Gastroesophageal sphincter (tissue), 4 donors: ENCODE results near the gene GNG2. TPM values are rescaled to one million over a fixed set of nuclear protein-coding genes. Genes with fewer than 3 reads are reported as not detected.

Experiments
- ATAC-seq: fragments of 150-250 bp; one replicate; pipeline ENCODE4 v1.9.1; 2016; ENCODE audit warnings: mild to moderate bottlenecking, moderate library complexity
- H3K27ac ChIP-seq, 4 donors: fragments of 200-600 bp; sonication (generic) in 3 of 4; 1 replicate in 3 of 4; 2 replicates in 1 of 4; pipeline ENCODE4 v1.5.1; 2016 to 2019
- H3K27me3 ChIP-seq: fragments of 200-600 bp; sonication (generic); one replicate; pipeline ENCODE4 v1.5.1; 2019
- H3K36me3 ChIP-seq, 2 donors: fragments of 200-600 bp; sonication (generic); one replicate each; pipeline ENCODE4 v1.5.1; 2019; ENCODE audit warnings: control low read depth in 1 of 2
- H3K4me1 ChIP-seq, 3 donors: fragments of 200-600 bp; sonication (generic); 1 replicate in 2 of 3; 2 replicates in 1 of 3; pipeline ENCODE4 v1.5.1; 2016 to 2019; ENCODE audit warnings: control low read depth in 2 of 3
- H3K4me3 ChIP-seq, 2 donors: fragments of 200-600 bp; sonication (generic); one replicate each; pipeline ENCODE4 v1.5.1; 2019; ENCODE audit warnings: mild to moderate bottlenecking in 1 of 2, moderate library complexity in 1 of 2
- H3K9me3 ChIP-seq, 3 donors: fragments of 200-600 bp; sonication (generic); one replicate each; pipeline ENCODE4 v1.5.1; 2017 to 2019; ENCODE audit warnings: control low read depth in 2 of 3
- EP300 ChIP-seq: sonication (generic); formaldehyde crosslinking; IDR thresholded peaks from one replicate; pipeline ENCODE4 v1.6.1; 2017; ENCODE audit warnings: antibody characterized with exemption, mild to moderate bottlenecking
- POLR2A ChIP-seq, 2 donors: fragments of 450-650 bp; IDR thresholded peaks; one replicate each; pipeline ENCODE4 v1.6.1; 2017; ENCODE audit warnings: antibody characterized with exemption in 2 of 2, mild to moderate bottlenecking in 2 of 2, moderate library complexity in 1 of 2
- POLR2AphosphoS5 ChIP-seq: sonication (generic); formaldehyde crosslinking; IDR thresholded peaks from one replicate; pipeline ENCODE4 v1.6.1; 2017; ENCODE audit warnings: antibody characterized with exemption
- WGBS, 2 donors: methylation state at CpG; one replicate each; pipeline ENCODE4 v1.1.5; 2018; ENCODE audit warnings: low coverage in 1 of 2; 5-methylcytosine and 5-hydroxymethylcytosine counted together
- total RNA-seq, 4 donors: library from RNA; depleted of rRNA; stranded (reverse); fragments of >200 nt; gene quantifications; one replicate each; pipeline ENCODE4 v1.1.0, GENCODE V29; 2016
- TF ChIP-seq, protein P1 (sequence below), 4 experiments: fragments of 200-600 bp in 2 of 4; fragments of 450-650 bp in 2 of 4; sonication (generic) in 1 of 4; IDR thresholded peaks; one replicate each; pipeline ENCODE4 v1.5.1; 2017 to 2019; ENCODE audit warnings: antibody characterized with exemption in 4 of 4, mild to moderate bottlenecking in 2 of 4, moderate library complexity in 2 of 4

GNG2 gene
- total RNA-seq, 4 donors from 2014 or later: 15.7 to 21.2 (median 17.8) TPM

GRCh38 chr14:51867741-51868140 lies 7.3 kb downstream of the GNG2 start:
- H3K4me1 ChIP-seq: peaks cover 0 to 5% (median 0%) of the 10 kb centered on the region in 3 donors
- no peaks in the 10 kb centered on the region for H3K9me3 ChIP-seq
- no peaks in the 10 kb centered on the region for H3K27me3 ChIP-seq
- no peak for ATAC-seq
- no peak overlapping the region for H3K4me3 ChIP-seq
- H3K36me3 ChIP-seq: no peaks in the 10 kb centered on the region
- TF ChIP-seq POLR2AphosphoS5 (no peak), POLR2A (IDR thresholded peaks at IDR 0.05) (no peak), EP300 (no peak)
- TF ChIP-seq, protein P1, sequence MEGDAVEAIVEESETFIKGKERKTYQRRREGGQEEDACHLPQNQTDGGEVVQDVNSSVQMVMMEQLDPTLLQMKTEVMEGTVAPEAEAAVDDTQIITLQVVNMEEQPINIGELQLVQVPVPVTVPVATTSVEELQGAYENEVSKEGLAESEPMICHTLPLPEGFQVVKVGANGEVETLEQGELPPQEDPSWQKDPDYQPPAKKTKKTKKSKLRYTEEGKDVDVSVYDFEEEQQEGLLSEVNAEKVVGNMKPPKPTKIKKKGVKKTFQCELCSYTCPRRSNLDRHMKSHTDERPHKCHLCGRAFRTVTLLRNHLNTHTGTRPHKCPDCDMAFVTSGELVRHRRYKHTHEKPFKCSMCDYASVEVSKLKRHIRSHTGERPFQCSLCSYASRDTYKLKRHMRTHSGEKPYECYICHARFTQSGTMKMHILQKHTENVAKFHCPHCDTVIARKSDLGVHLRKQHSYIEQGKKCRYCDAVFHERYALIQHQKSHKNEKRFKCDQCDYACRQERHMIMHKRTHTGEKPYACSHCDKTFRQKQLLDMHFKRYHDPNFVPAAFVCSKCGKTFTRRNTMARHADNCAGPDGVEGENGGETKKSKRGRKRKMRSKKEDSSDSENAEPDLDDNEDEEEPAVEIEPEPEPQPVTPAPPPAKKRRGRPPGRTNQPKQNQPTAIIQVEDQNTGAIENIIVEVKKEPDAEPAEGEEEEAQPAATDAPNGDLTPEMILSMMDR (IDR thresholded peaks at IDR 0.05): no peak
- WGBS, 2 donors: 93 to 100% methylated on average over 2 of the region's 2 CpGs
- H3K27ac ChIP-seq: no peak overlapping the region

GRCh38 chr14:51868405-51868804 lies 8.0 kb downstream of the GNG2 start:
- TF ChIP-seq, protein P1 (IDR thresholded peaks at IDR 0.05): no peak
- no peak for TF ChIP-seq POLR2A (IDR thresholded peaks at IDR 0.05)
- TF ChIP-seq EP300: no peak
- TF ChIP-seq POLR2AphosphoS5: no peak
- Histone ChIP-seq H3K36me3 (no peaks in the 10 kb centered on the region), H3K4me3 (no peak overlapping the region), H3K9me3 (no peaks in the 10 kb centered on the region), H3K27ac (no peak overlapping the region), H3K27me3 (no peaks in the 10 kb centered on the region), H3K4me1 (peaks cover 0 to 5% (median 0%) of the 10 kb centered on the region in 3 donors)
- 75 to 95% methylated on average over 2 of the region's 2 CpGs for WGBS, 2 donors
- ATAC-seq: no peak

GRCh38 chr14:51869411-51870100 lies 9.1 kb downstream of the GNG2 start:
- no peaks in the 10 kb centered on the region for H3K36me3 ChIP-seq
- no peak overlapping the region for H3K27ac ChIP-seq
- H3K4me1 ChIP-seq: peaks cover 0 to 5% (median 0%) of the 10 kb centered on the region in 3 donors
- no peak overlapping the region for H3K4me3 ChIP-seq
- H3K27me3 ChIP-seq: no peaks in the 10 kb centered on the region
- no peaks in the 10 kb centered on the region for H3K9me3 ChIP-seq
- no peak for TF ChIP-seq POLR2AphosphoS5
- TF ChIP-seq, protein P1 (IDR thresholded peaks at IDR 0.05): no peak
- TF ChIP-seq EP300: no peak
- TF ChIP-seq POLR2A (IDR thresholded peaks at IDR 0.05): no peak
- ATAC-seq: no peak
- 87 to 90% methylated on average over 3 of the region's 9 CpGs for WGBS, 2 donors

DNA sequence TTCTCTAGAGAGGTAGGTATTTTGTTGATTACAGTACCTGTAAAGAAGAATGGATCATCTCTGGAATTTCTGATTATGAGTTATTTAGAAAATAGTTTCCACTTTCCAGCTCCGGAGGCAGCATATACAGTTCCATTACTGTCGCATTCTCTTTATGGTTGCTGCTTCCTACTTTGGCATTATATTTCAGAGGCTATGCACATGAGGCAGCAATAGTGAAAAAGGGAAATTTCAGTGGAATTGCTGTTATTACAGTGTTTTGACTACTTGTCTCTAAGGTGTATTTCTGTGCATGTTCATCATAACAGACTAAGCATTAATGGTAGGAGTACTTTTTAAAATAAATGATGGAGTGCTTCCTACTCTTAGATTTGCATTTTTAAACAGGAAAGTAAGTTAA lies 10.2 kb downstream of the GNG2 start:
- H3K36me3 ChIP-seq: no peaks in the 10 kb centered on the region
- no peak overlapping the region for H3K4me3 ChIP-seq
- no peak for ATAC-seq
- peaks cover 0 to 5% (median 0%) of the 10 kb centered on the region in 3 donors for H3K4me1 ChIP-seq
- no peaks in the 10 kb centered on the region for H3K27me3 ChIP-seq
- WGBS, 2 donors: 64 to 85% methylated on average over 2 of the region's 2 CpGs
- TF ChIP-seq EP300: no peak
- TF ChIP-seq POLR2A (IDR thresholded peaks at IDR 0.05): no peak
- TF ChIP-seq, protein P1 (IDR thresholded peaks at IDR 0.05): no peak
- no peak for TF ChIP-seq POLR2AphosphoS5
- H3K9me3 ChIP-seq: no peaks in the 10 kb centered on the region
- H3K27ac ChIP-seq: no peak overlapping the region

- TF ChIP-seq POLR2A (IDR thresholded peaks at IDR 0.05) (no peak), POLR2AphosphoS5 (no peak), EP300 (no peak)
- TF ChIP-seq, protein P1 (IDR thresholded peaks at IDR 0.05): no peak
- Histone ChIP-seq H3K4me3 (no peak overlapping the region), H3K9me3 (no peaks in the 10 kb centered on the region), H3K27ac (no peak overlapping the region), H3K36me3 (no peaks in the 10 kb centered on the region), H3K4me1 (peaks cover 0 to 5% (median 0%) of the 10 kb centered on the region in 3 donors), H3K27me3 (no peaks in the 10 kb centered on the region)
- 66 to 89% methylated on average over 2 of the region's 2 CpGs for WGBS, 2 donors
- ATAC-seq: no peak
Observed at GRCh38 chr14:51871846-51872245, 11.4 kb downstream of the GNG2 start.
